Keratinocyte (primary cell): Measurements from ENCODE around the gene ADAMTSL5. TPM values are rescaled to one million over a fixed set of nuclear protein-coding genes. Genes with fewer than 3 reads are reported as not detected.

ENCODE experiments used
- DNase-seq: peaks from one replicate; pipeline ENCODE4 v3.0.0-alpha.2; 2011; ENCODE audit warnings: low read depth, missing footprints, low spot score
- FAIRE-seq: peaks from 2 replicates; lab custom pipeline; 2011; peaks lifted over from hg19 to GRCh38; lab: Jason Lieb, UNC
- H2AFZ ChIP-seq: 2 replicates; pipeline ENCODE4 v1.6.0; 2012; ENCODE audit warnings: low read length, control low read depth, inconsistent platforms; ENCODE audit not compliant: control insufficient read depth
- H3K27ac ChIP-seq: 2 replicates; pipeline ENCODE4 v1.5.1; 2011; ENCODE audit warnings: low read length; ENCODE audit not compliant: control insufficient read depth, insufficient read depth
- H3K27me3 ChIP-seq: 3 replicates; pipeline ENCODE4 v1.6.0; 2011; ENCODE audit warnings: low read length; ENCODE audit not compliant: control insufficient read depth, insufficient read depth; ENCODE audit errors: extremely low read depth
- H3K36me3 ChIP-seq, 2 experiments: 2 replicates in 1 of 2; 3 replicates in 1 of 2; pipeline ENCODE4 v1.5.1; 2011; ENCODE audit warnings: low read length in 2 of 2, mild to moderate bottlenecking in 1 of 2; ENCODE audit not compliant: control insufficient read depth in 2 of 2, insufficient read depth in 2 of 2; ENCODE audit errors: extremely low read depth in 1 of 2
- H3K4me1 ChIP-seq: 3 replicates; pipeline ENCODE4 v1.5.1; 2011; ENCODE audit warnings: low read length; ENCODE audit not compliant: control insufficient read depth, insufficient read depth; ENCODE audit errors: extremely low read depth
- H3K4me2 ChIP-seq: 3 replicates; pipeline ENCODE4 v1.6.0; 2011; ENCODE audit warnings: low read depth, low read length; ENCODE audit not compliant: control insufficient read depth, insufficient read depth; ENCODE audit errors: extremely low read depth
- H3K4me3 ChIP-seq, 3 experiments: fragments of 200-600 bp in 1 of 3; sonication (generic) in 1 of 3; 2 replicates in 2 of 3; 3 replicates in 1 of 3; pipeline ENCODE4 v1.5.1; 2011 to 2016; ENCODE audit warnings: low read length in 3 of 3, mild to moderate bottlenecking in 3 of 3, control low read depth in 2 of 3, inconsistent platforms in 1 of 3, low read depth in 1 of 3, mixed read lengths in 1 of 3, mixed run types in 1 of 3, moderate library complexity in 1 of 3; ENCODE audit not compliant: control insufficient read depth in 2 of 3, insufficient read depth in 2 of 3; ENCODE audit errors: extremely low read depth in 1 of 3
- H3K79me2 ChIP-seq: 2 replicates; pipeline ENCODE4 v1.6.0; 2012; ENCODE audit warnings: low read length; ENCODE audit not compliant: control insufficient read depth, insufficient read depth
- H3K9ac ChIP-seq: 3 replicates; pipeline ENCODE4 v1.6.0; 2011; ENCODE audit warnings: low read length; ENCODE audit not compliant: control insufficient read depth, insufficient read depth; ENCODE audit errors: extremely low read depth
- H3K9me1 ChIP-seq: 3 replicates; pipeline ENCODE4 v1.6.0; 2011; ENCODE audit warnings: low read length; ENCODE audit not compliant: control insufficient read depth, insufficient read depth; ENCODE audit errors: extremely low read depth
- H3K9me3 ChIP-seq: 2 replicates; pipeline ENCODE4 v1.5.1; 2012; ENCODE audit warnings: low read depth, low read length; ENCODE audit not compliant: control insufficient read depth
- H4K20me1 ChIP-seq: 3 replicates; pipeline ENCODE4 v1.6.0; 2011; ENCODE audit warnings: low read length; ENCODE audit not compliant: control insufficient read depth, insufficient read depth; ENCODE audit errors: extremely low read depth
- CTCF ChIP-seq, 3 experiments: IDR thresholded peaks in 1 of 3; conservative IDR thresholded peaks in 1 of 3; optimal IDR thresholded peaks in 1 of 3; 2 replicates in 2 of 3; 3 replicates in 1 of 3; pipeline versions ENCODE3 to v1.5.1; 2011; ENCODE audit warnings: low read length in 3 of 3, mild to moderate bottlenecking in 3 of 3, moderate library complexity in 2 of 3, control low read depth in 1 of 3, inconsistent platforms in 1 of 3; ENCODE audit not compliant: insufficient read depth in 2 of 3; ENCODE audit errors: extremely low read depth in 1 of 3
- EZH2 ChIP-seq: IDR thresholded peaks from one replicate; pipeline ENCODE4 v1.6.1; 2012; ENCODE audit warnings: inconsistent platforms, mild to moderate bottlenecking, low read length, moderate library complexity
- dilution Hi-C: fragments of 300-500 bp; cut with MboI; formaldehyde crosslinking; loops from one replicate; pipeline ENCODE4 v1.7.0; 2020; ENCODE audit warnings: low sequenced_read_pairs; ENCODE audit not compliant: extremely low pct_ligation_motif_present
- polyA plus RNA-seq, 5 experiments: library from polyadenylated mRNA; depleted of rRNA in 3 of 5; stranded (reverse) in 3 of 5; stranded (forward) in 1 of 5; unstranded in 1 of 5; fragments of >200 nt; gene quantifications; 1 replicate in 1 of 5; 2 replicates in 3 of 5; 3 replicates in 1 of 5; pipeline versions ENCODE4 v1.2.1 to v1.2.3, GENCODE V29; 2011 to 2012; ENCODE audit warnings: missing spikeins in 2 of 5, low read depth in 1 of 5, low replicate concordance in 1 of 5

The ADAMTSL5 gene
- polyA plus RNA-seq, 1 donor (not counting 4 experiments of a cell fraction or from before 2014, with no cell fraction given) = 4.2 TPM

GRCh38 chr19:1482361-1483130 is 30.3 kb downstream of the ADAMTSL5 start:
- H3K36me3 ChIP-seq = no peaks in the 10 kb centered on the region
- peaks cover 11% of the 10 kb centered on the region for H3K79me2 ChIP-seq
- no peak overlapping the region for H3K4me3 ChIP-seq
- TF ChIP-seq CTCF (optimal IDR thresholded peaks at IDR 0.05 in 1 of 3, IDR thresholded peaks at IDR 0.05 in 1 of 3, conservative IDR thresholded peaks at IDR 0.05 in 1 of 3; ENCODE audit: extremely low read depth in 1 of 3, insufficient read depth in 2 of 3, low read length in 3 of 3) = no peak
- no peak for TF ChIP-seq EZH2
- no peak overlapping the region for H2AFZ ChIP-seq
- H3K9me1 ChIP-seq = no peaks in the 10 kb centered on the region
- H3K4me2 ChIP-seq = no peak overlapping the region
- FAIRE-seq (no peak), DNase-seq (no peak)
- dilution Hi-C loops = no loop called here
- H3K9ac ChIP-seq = no peak overlapping the region
- no peaks in the 10 kb centered on the region for H4K20me1 ChIP-seq
- peaks cover 9% of the 10 kb centered on the region for H3K4me1 ChIP-seq
- H3K27ac ChIP-seq = no peak overlapping the region
- no peaks in the 10 kb centered on the region for H3K27me3 ChIP-seq
- no peaks in the 10 kb centered on the region for H3K9me3 ChIP-seq

GRCh38 chr19:1481893-1482360 is 30.9 kb downstream of the ADAMTSL5 start:
- no peaks in the 10 kb centered on the region for H3K27me3 ChIP-seq
- FAIRE-seq = no peak
- H3K27ac ChIP-seq = no peak overlapping the region
- H3K4me1 ChIP-seq = peaks cover 13% of the 10 kb centered on the region
- H3K9me1 ChIP-seq = peaks cover 4% of the 10 kb centered on the region
- DNase-seq = no peak
- dilution Hi-C loops = no loop called here
- H3K9me3 ChIP-seq = no peaks in the 10 kb centered on the region
- H4K20me1 ChIP-seq = no peaks in the 10 kb centered on the region
- no peak overlapping the region for H3K4me3 ChIP-seq
- no peak overlapping the region for H3K9ac ChIP-seq
- no peak overlapping the region for H3K4me2 ChIP-seq
- H2AFZ ChIP-seq = no peak overlapping the region
- H3K36me3 ChIP-seq = peaks cover 0 to 4% of the 10 kb centered on the region in 2 experiments
- TF ChIP-seq CTCF (optimal IDR thresholded peaks at IDR 0.05 in 1 of 3, IDR thresholded peaks at IDR 0.05 in 1 of 3, conservative IDR thresholded peaks at IDR 0.05 in 1 of 3; ENCODE audit: extremely low read depth in 1 of 3, insufficient read depth in 2 of 3, low read length in 3 of 3) = no peak
- TF ChIP-seq EZH2 = no peak
- H3K79me2 ChIP-seq = peaks cover 16% of the 10 kb centered on the region
